ENCODE measurements around the gene ASAP2.

- no peak for TF ChIP-seq CTCF (conservative IDR thresholded peaks at IDR 0.05)
- no peak for TF ChIP-seq EZH2 (IDR thresholded peaks at IDR 0.05; ENCODE audit: low read depth)
Measured at GRCh38 chr2:9355716-9356115, 149.1 kb downstream of the ASAP2 start.

Measured in PC-9 (cell line).